Body of pancreas (tissue), 4 donors: ENCODE data around the gene LRRC3C.

Source experiments
- POLR2A ChIP-seq, 3 donors: fragments of 450-650 bp; IDR thresholded peaks; one replicate each; pipeline ENCODE4 v1.6.1; 2016; ENCODE audit warnings: antibody characterized with exemption in 3 of 3, mild to moderate bottlenecking in 2 of 3
- TF ChIP-seq, protein P1 (sequence below), 7 experiments: fragments of 450-650 bp in 4 of 7; fragments of 200-600 bp in 3 of 7; sonication (generic) in 3 of 7; IDR thresholded peaks; one replicate each; pipeline ENCODE4 v1.5.1; 2016 to 2019; ENCODE audit warnings: antibody characterized with exemption in 7 of 7

DNA sequence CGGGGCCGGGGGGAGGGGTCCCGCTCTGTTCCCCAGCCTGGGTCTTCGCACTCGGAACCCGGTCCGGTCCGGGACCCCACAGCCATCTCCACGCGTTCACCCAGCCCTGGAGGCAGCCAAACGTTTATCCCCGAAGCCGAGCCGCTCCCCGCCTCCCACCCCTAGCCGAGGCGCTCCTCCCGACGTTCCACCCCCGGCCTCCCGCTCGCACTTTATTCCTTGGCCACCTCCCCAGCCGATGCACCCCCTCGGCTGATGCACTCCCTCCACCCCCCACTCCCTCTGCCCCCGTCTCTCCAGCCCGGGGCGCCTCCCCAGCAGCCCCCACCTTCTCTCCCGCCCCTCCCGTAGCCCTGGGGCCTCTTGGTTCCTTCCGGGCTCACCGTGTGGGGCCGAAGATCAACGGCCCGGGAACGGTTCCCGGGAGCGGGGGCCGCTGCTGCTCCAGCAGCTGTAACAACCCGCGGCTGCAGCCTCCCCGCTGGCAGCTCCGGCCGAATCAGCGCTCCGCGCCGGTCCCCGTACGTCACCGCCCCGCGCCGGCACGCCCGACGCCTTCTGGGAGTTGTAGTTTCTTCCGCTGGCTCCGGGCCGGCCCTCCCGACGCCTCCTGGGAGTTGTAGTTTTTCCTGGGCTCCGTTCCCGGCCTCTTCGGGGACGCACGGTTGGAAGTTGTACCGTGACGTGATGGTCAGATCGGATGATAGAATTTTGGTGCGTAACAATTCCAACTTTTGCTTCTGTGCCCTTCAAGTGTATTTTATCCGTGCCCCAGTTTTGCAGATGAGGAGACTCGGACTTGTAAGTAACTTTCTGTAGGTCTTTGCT lies at the start of gene LRRC3C, which contains the start of gene ORMDL3:
- TF ChIP-seq, protein P1, sequence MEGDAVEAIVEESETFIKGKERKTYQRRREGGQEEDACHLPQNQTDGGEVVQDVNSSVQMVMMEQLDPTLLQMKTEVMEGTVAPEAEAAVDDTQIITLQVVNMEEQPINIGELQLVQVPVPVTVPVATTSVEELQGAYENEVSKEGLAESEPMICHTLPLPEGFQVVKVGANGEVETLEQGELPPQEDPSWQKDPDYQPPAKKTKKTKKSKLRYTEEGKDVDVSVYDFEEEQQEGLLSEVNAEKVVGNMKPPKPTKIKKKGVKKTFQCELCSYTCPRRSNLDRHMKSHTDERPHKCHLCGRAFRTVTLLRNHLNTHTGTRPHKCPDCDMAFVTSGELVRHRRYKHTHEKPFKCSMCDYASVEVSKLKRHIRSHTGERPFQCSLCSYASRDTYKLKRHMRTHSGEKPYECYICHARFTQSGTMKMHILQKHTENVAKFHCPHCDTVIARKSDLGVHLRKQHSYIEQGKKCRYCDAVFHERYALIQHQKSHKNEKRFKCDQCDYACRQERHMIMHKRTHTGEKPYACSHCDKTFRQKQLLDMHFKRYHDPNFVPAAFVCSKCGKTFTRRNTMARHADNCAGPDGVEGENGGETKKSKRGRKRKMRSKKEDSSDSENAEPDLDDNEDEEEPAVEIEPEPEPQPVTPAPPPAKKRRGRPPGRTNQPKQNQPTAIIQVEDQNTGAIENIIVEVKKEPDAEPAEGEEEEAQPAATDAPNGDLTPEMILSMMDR (IDR thresholded peaks at IDR 0.05) = peak in 1 of 7 experiments; percentile 12
- TF ChIP-seq POLR2A (IDR thresholded peaks at IDR 0.05) = peak; percentile 86 to 91 (median 87)
